Gastrocnemius medialis (tissue), 4 donors: ENCODE measurements around the gene LINC01488. TPM values are rescaled to one million over a fixed set of nuclear protein-coding genes. Genes with fewer than 3 reads are reported as not detected.
A peak's percentile ranks its signal among the peaks of the same experiment; 100 is the strongest.

Experiments
- ATAC-seq, 2 donors: fragments of 150-250 bp; one replicate each; pipeline ENCODE4 v1.9.1; 2016
- DNase-seq, 2 donors: peaks; one replicate each; pipeline ENCODE4 v3.0.0-alpha.2; 2019
- H3K27ac ChIP-seq, 4 donors: fragments of 200-600 bp; sonication (generic); 1 replicate in 1 of 4; 2 replicates in 3 of 4; pipeline ENCODE4 v1.5.1; 2016 to 2018; ENCODE audit warnings: mild to moderate bottlenecking in 2 of 4, moderate library complexity in 1 of 4
- H3K27me3 ChIP-seq, 3 donors: fragments of 200-600 bp; sonication (generic) in 2 of 3; 1 replicate in 1 of 3; 2 replicates in 2 of 3; pipeline versions ENCODE4 v1.5.1 to v1.6.0; 2016 to 2019; ENCODE audit warnings: mild to moderate bottlenecking in 1 of 3, moderate library complexity in 1 of 3
- H3K36me3 ChIP-seq, 2 donors: fragments of 200-600 bp; sonication (generic) in 1 of 2; one replicate each; pipeline ENCODE4 v1.5.1; 2017 to 2018
- H3K4me1 ChIP-seq, 2 donors: fragments of 200-600 bp; sonication (generic) in 1 of 2; one replicate each; pipeline ENCODE4 v1.5.1; 2016 to 2017; ENCODE audit warnings: mild to moderate bottlenecking in 2 of 2
- H3K4me3 ChIP-seq, 4 donors: fragments of 200-600 bp; sonication (generic) in 3 of 4; 1 replicate in 1 of 4; 2 replicates in 3 of 4; pipeline ENCODE4 v1.5.1; 2016 to 2019; ENCODE audit warnings: mild to moderate bottlenecking in 2 of 4
- H3K9me3 ChIP-seq, 3 donors: fragments of 200-600 bp; sonication (generic) in 2 of 3; 1 replicate in 1 of 3; 2 replicates in 2 of 3; pipeline ENCODE4 v1.5.1; 2016 to 2019
- POLR2A ChIP-seq, 2 donors: fragments of 450-650 bp; IDR thresholded peaks; one replicate each; pipeline ENCODE4 v1.6.1; 2017; ENCODE audit warnings: antibody characterized with exemption in 2 of 2, mild to moderate bottlenecking in 2 of 2, moderate library complexity in 2 of 2
- in situ Hi-C, 4 donors: fragments of 200-750 bp; cut with MboI; loops; one replicate each; pipeline versions ENCODE4 v1.15.0 to v1.8.0; 2017; ENCODE audit warnings: low sequenced_read_pairs in 4 of 4
- intact Hi-C: fragments of 100-400 bp; cut with DNase I; formaldehyde crosslinking; loops from one replicate; pipeline ENCODE4 v1.15.1; 2023; ENCODE audit warnings: low total_unique reads
- total RNA-seq, 4 donors: library from RNA; depleted of rRNA; stranded (reverse); fragments of >200 nt; gene quantifications; one replicate each; pipeline versions ENCODE4 v1.1.0 to v1.2.3, GENCODE V29; 2016
- TF ChIP-seq, protein P1 (sequence below), 5 experiments: fragments of 450-650 bp in 3 of 5; fragments of 200-600 bp in 2 of 5; sonication (generic) in 2 of 5; IDR thresholded peaks in 4 of 5; conservative IDR thresholded peaks in 1 of 5; 1 replicate in 4 of 5; 2 replicates in 1 of 5; pipeline ENCODE4 v1.5.1; 2016 to 2019; ENCODE audit warnings: antibody characterized with exemption in 5 of 5, mild to moderate bottlenecking in 3 of 5, moderate library complexity in 3 of 5

LINC01488 gene
- total RNA-seq, 4 donors from 2014 or later = not detected

DNA sequence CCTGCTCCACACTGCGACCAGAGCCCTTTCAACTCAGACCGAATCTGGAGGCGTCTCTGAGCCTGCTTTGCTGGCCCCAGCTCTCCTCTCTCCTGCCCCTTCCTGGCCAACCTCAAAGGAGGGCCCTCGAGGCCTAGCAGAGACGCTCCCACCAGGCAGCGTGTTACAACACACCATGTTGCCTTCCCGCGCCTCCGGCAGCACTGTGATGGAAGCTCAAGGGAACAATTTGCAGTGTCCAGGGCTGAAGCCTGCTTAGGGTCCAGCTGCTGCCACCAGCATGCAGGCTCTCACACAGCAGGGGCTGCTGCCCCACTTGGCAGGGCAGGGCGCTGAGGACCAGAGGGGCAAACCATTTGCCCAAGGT lies 18.4 kb downstream of the LINC01488 start:
- ATAC-seq (no peak), DNase-seq (no peak)
- Histone ChIP-seq H3K27ac (no peak overlapping the region), H3K9me3 (no peaks in the 10 kb centered on the region), H3K4me1 (peaks cover 14 to 23% of the 10 kb centered on the region in 2 donors), H3K27me3 (no peaks in the 10 kb centered on the region), H3K36me3 (no peaks in the 10 kb centered on the region), H3K4me3 (no peak overlapping the region)
- intact Hi-C loops = no loop called here
- TF ChIP-seq POLR2A (IDR thresholded peaks at IDR 0.05) = no peak
- TF ChIP-seq, protein P1, sequence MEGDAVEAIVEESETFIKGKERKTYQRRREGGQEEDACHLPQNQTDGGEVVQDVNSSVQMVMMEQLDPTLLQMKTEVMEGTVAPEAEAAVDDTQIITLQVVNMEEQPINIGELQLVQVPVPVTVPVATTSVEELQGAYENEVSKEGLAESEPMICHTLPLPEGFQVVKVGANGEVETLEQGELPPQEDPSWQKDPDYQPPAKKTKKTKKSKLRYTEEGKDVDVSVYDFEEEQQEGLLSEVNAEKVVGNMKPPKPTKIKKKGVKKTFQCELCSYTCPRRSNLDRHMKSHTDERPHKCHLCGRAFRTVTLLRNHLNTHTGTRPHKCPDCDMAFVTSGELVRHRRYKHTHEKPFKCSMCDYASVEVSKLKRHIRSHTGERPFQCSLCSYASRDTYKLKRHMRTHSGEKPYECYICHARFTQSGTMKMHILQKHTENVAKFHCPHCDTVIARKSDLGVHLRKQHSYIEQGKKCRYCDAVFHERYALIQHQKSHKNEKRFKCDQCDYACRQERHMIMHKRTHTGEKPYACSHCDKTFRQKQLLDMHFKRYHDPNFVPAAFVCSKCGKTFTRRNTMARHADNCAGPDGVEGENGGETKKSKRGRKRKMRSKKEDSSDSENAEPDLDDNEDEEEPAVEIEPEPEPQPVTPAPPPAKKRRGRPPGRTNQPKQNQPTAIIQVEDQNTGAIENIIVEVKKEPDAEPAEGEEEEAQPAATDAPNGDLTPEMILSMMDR (IDR thresholded peaks at IDR 0.05 in 4 of 5, conservative IDR thresholded peaks at IDR 0.05 in 1 of 5) = no peak
- in situ Hi-C loops = no loop called here

DNA sequence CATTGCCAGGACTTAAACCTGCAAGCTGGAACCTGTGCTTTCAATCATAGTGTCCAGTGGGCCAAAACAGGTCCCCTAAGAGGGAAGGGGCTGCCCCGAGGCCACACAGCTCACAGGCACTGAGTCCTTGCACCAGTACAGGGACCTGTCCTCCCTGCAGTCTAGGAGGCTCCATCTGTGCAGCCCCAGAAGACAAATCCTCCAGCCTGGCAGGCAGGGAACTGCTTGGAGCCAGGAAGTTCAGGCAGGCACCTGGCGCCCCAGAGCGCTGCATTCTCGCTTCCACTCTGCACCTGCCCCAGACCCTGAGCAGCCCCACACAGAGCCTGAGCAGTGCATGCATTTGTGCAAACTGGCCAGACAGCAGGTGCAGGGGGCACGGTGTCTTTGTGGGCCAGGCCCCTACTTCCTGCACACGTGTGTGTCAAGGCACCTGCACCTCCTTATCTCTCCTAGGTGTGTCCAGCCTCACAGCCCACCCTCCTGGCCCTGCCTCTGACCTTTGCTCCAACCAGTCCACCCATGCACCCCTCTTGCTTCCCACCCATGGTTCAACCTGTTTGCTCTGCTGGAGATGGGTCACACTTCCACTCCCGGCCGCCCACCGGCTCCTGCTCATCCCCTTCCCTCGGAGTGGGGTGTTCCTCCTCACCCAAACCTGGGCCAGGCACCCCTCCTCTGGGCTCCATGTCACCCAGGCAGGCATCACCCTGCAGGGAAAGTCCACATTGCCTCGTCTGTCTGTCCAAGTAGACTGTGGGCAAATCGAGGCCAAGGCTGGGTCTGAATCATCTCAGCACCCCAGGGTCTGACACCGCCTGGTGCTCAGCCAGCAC lies 19.0 kb downstream of the LINC01488 start:
- no peaks in the 10 kb centered on the region for H3K9me3 ChIP-seq
- in situ Hi-C loops (no loop called here), intact Hi-C loops (no loop called here)
- peaks cover 14 to 18% of the 10 kb centered on the region in 2 donors for H3K4me1 ChIP-seq
- no peaks in the 10 kb centered on the region for H3K36me3 ChIP-seq
- no peak overlapping the region for H3K27ac ChIP-seq
- H3K4me3 ChIP-seq = no peak overlapping the region
- H3K27me3 ChIP-seq = no peaks in the 10 kb centered on the region
- ATAC-seq (no peak), DNase-seq (no peak)
- TF ChIP-seq POLR2A (IDR thresholded peaks at IDR 0.05) = no peak
- TF ChIP-seq, protein P1 (IDR thresholded peaks at IDR 0.05 in 4 of 5, conservative IDR thresholded peaks at IDR 0.05 in 1 of 5) = no peak

GRCh38 chr11:69501121-69501489 lies 19.6 kb downstream of the LINC01488 start:
- Histone ChIP-seq H3K9me3 (no peaks in the 10 kb centered on the region), H3K27ac (no peak overlapping the region), H3K4me3 (no peak overlapping the region), H3K36me3 (no peaks in the 10 kb centered on the region), H3K4me1 (peaks cover 14 to 15% of the 10 kb centered on the region in 2 donors), H3K27me3 (no peaks in the 10 kb centered on the region)
- in situ Hi-C loops (no loop called here), intact Hi-C loops (no loop called here)
- ATAC-seq = no peak
- DNase-seq = no peak
- TF ChIP-seq, protein P1 (IDR thresholded peaks at IDR 0.05 in 4 of 5, conservative IDR thresholded peaks at IDR 0.05 in 1 of 5) = no peak
- no peak for TF ChIP-seq POLR2A (IDR thresholded peaks at IDR 0.05)

DNA sequence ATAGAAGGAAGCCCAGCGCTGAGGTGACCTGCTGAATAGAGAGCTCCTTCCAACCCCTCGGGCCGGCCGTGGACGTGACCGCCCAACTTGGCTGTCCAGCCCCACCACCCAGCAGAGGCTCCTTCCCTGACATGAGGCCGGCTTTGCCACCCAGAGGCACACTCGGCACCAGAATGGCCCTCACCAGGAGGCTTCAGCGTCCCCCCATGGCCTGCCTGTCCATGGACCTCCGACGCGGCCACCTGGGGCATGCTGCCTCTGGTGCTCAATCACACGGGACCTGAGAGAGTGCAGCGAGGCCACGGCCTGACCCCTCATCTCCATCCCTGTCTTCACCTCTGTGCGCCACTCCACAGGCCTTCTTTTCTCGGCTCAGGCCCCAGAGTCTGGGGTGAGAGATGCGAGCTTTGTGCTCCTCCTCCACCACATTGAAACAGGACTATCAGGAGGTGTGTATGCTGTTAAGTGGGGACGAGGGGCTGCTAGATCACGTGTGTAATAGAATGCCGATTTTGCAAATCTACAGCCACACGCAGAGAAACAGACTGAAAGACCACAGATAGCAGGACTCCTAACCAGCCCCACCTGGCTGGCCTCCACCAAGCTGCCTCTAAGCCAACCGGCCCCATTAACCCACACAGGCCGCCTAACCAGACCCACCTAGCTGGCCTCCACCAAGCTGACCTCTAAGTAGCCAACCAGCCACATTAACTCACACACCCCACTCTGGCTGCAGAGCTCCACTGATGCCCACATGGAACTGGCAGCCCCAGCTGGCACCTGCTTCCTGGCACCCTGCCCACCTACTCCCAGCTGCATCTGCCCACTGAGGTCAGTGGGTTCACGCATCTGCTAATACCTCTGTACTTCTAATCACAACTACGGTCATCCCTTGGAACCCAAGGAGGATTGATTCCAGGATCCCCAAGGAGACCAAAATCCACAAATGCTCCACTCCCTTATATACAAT lies 20.7 kb downstream of the LINC01488 start:
- in situ Hi-C loops = no loop called here
- peaks cover 6 to 10% of the 10 kb centered on the region in 2 donors for H3K4me1 ChIP-seq
- no peaks in the 10 kb centered on the region for H3K36me3 ChIP-seq
- DNase-seq = peak in 1 of 2 donors; percentile 2
- intact Hi-C loops = no loop called here
- ATAC-seq = no peak
- H3K4me3 ChIP-seq = no peak overlapping the region
- H3K27me3 ChIP-seq = no peaks in the 10 kb centered on the region
- no peak overlapping the region for H3K27ac ChIP-seq
- TF ChIP-seq, protein P1 (IDR thresholded peaks at IDR 0.05 in 4 of 5, conservative IDR thresholded peaks at IDR 0.05 in 1 of 5) = no peak
- TF ChIP-seq POLR2A (IDR thresholded peaks at IDR 0.05) = no peak
- no peaks in the 10 kb centered on the region for H3K9me3 ChIP-seq
